Liver (tissue), 9 donors: Measurements from ENCODE around the gene NRG3. TPM values are rescaled to one million over a fixed set of nuclear protein-coding genes. Genes with fewer than 3 reads are reported as not detected.

ENCODE experiments used
- DNase-seq: peaks from one replicate; pipeline ENCODE4 v3.0.0-alpha.2; 2017; ENCODE audit warnings: low spot score
- H3K27ac ChIP-seq, 2 donors: one replicate each; pipeline ENCODE4 v1.7.0; 2013; ENCODE audit warnings: inconsistent platforms in 2 of 2, low read length in 2 of 2, control low read depth in 1 of 2, low read depth in 1 of 2, mild to moderate bottlenecking in 1 of 2
- H3K27me3 ChIP-seq, 4 donors: one replicate each; pipeline versions ENCODE4 v1.6.1 to v1.7.0; 2013; ENCODE audit warnings: low read length in 3 of 4, inconsistent platforms in 1 of 4, mild to moderate bottlenecking in 1 of 4, moderate library complexity in 1 of 4; ENCODE audit not compliant: control insufficient read depth in 4 of 4, insufficient read depth in 4 of 4
- H3K36me3 ChIP-seq, 4 donors: one replicate each; pipeline versions ENCODE4 v1.6.1 to v1.7.0; 2013; ENCODE audit warnings: low read length in 3 of 4, mild to moderate bottlenecking in 3 of 4, low read depth in 1 of 4, moderate library complexity in 1 of 4; ENCODE audit not compliant: control insufficient read depth in 4 of 4, insufficient read depth in 3 of 4
- H3K4me1 ChIP-seq, 4 donors: one replicate each; pipeline versions ENCODE4 v1.6.1 to v1.7.0; 2013; ENCODE audit warnings: low read length in 3 of 4, mild to moderate bottlenecking in 3 of 4, moderate library complexity in 1 of 4; ENCODE audit not compliant: control insufficient read depth in 4 of 4, insufficient read depth in 4 of 4
- H3K4me3 ChIP-seq, 3 donors: one replicate each; pipeline versions ENCODE4 v1.6.1 to v1.7.0; 2013; ENCODE audit warnings: low read length in 3 of 3, control low read depth in 1 of 3, low read depth in 1 of 3, mild to moderate bottlenecking in 1 of 3
- H3K9ac ChIP-seq, 2 donors: one replicate each; pipeline ENCODE4 v1.7.0; 2013; ENCODE audit warnings: low read length in 2 of 2, mild to moderate bottlenecking in 2 of 2, moderate library complexity in 2 of 2, control low read depth in 1 of 2, low read depth in 1 of 2
- H3K9me3 ChIP-seq, 4 donors: one replicate each; pipeline versions ENCODE4 v1.6.1 to v1.7.0; 2013; ENCODE audit warnings: low read length in 3 of 4; ENCODE audit not compliant: control insufficient read depth in 4 of 4
- CTCF ChIP-seq: fragments of 150-350 bp; IDR thresholded peaks from 2 replicates; pipeline ENCODE4 v1.5.1; 2017; ENCODE audit warnings: improper control_type of control experiment, low read depth, low read length; ENCODE audit not compliant: missing input control
- EGR1 ChIP-seq, 2 donors: IDR thresholded peaks; 2 replicates each; pipeline ENCODE4 v1.6.1; 2016 to 2018; ENCODE audit warnings: antibody characterized with exemption in 2 of 2, low read depth in 2 of 2
- FOXA1 ChIP-seq: IDR thresholded peaks from 2 replicates; pipeline ENCODE4 v1.6.1; 2016; ENCODE audit warnings: antibody characterized with exemption
- FOXA2 ChIP-seq: IDR thresholded peaks from 2 replicates; pipeline ENCODE4 v1.6.1; 2016; ENCODE audit warnings: antibody characterized with exemption
- GABPA ChIP-seq, 2 donors: IDR thresholded peaks in 1 of 2; conservative IDR thresholded peaks in 1 of 2; 2 replicates each; pipeline ENCODE4 v1.6.1; 2016; ENCODE audit warnings: antibody characterized with exemption in 2 of 2, mild to moderate bottlenecking in 1 of 2, moderate library complexity in 1 of 2
- HNF4A ChIP-seq, 2 donors: conservative IDR thresholded peaks; 2 replicates each; pipeline ENCODE4 v1.6.1; 2016; ENCODE audit warnings: antibody characterized with exemption in 2 of 2, mild to moderate bottlenecking in 2 of 2
- HNF4G ChIP-seq: IDR thresholded peaks from 2 replicates; pipeline ENCODE4 v1.6.1; 2016; ENCODE audit warnings: antibody characterized with exemption
- JUND ChIP-seq, 2 donors: IDR thresholded peaks; 2 replicates each; pipeline ENCODE4 v1.6.1; 2016; ENCODE audit warnings: antibody characterized with exemption in 2 of 2
- NR2F2 ChIP-seq: IDR thresholded peaks from 2 replicates; pipeline ENCODE4 v1.6.1; 2016; ENCODE audit warnings: antibody characterized with exemption
- RAD21 ChIP-seq, 2 donors: IDR thresholded peaks; 2 replicates each; pipeline ENCODE4 v1.6.1; 2016; ENCODE audit warnings: antibody characterized with exemption in 2 of 2, mild to moderate bottlenecking in 2 of 2
- REST ChIP-seq: IDR thresholded peaks from 2 replicates; pipeline ENCODE4 v1.6.1; 2016; ENCODE audit warnings: antibody characterized with exemption, mild to moderate bottlenecking
- RXRA ChIP-seq, 2 donors: IDR thresholded peaks; 2 replicates each; pipeline ENCODE4 v1.6.1; 2017 to 2018; ENCODE audit warnings: antibody characterized with exemption in 2 of 2, mild to moderate bottlenecking in 1 of 2
- SP1 ChIP-seq: IDR thresholded peaks from 2 replicates; pipeline ENCODE4 v1.6.1; 2018; ENCODE audit warnings: antibody characterized with exemption, mild to moderate bottlenecking
- TAF1 ChIP-seq: conservative IDR thresholded peaks from 2 replicates; pipeline ENCODE4 v1.6.1; 2016; ENCODE audit warnings: antibody characterized with exemption, mild to moderate bottlenecking
- YY1 ChIP-seq: IDR thresholded peaks from 2 replicates; pipeline ENCODE4 v1.6.1; 2016; ENCODE audit warnings: antibody characterized with exemption, mild to moderate bottlenecking
- WGBS: extraction: QIAGEN DNeasy Blood & Tissue Kit; methylation state at CpG from one replicate; pipeline ENCODE4 v1.1.7; 2013; 5-methylcytosine and 5-hydroxymethylcytosine counted together
- polyA plus RNA-seq, 2 donors: library from polyadenylated mRNA; stranded (reverse) in 1 of 2; unstranded in 1 of 2; fragments of 200-250 nt in 1 of 2; fragments of >200 nt in 1 of 2; fragmentation: Nextera tagmentation in 1 of 2; extraction: Ambion mirVana in 1 of 2; gene quantifications; one replicate each; pipeline versions ENCODE4 v1.2.1 to v1.2.3, GENCODE V29; 2013 to 2015
- total RNA-seq, 2 donors: library from RNA; depleted of rRNA; stranded (reverse); fragments of >200 nt; gene quantifications; one replicate each; pipeline ENCODE4 v1.2.3, GENCODE V29; 2014
- TF ChIP-seq, protein P1 (sequence below): IDR thresholded peaks from 2 replicates; pipeline ENCODE4 v1.6.1; 2016; ENCODE audit warnings: antibody characterized with exemption
- TF ChIP-seq, protein P2 (sequence below): IDR thresholded peaks from 2 replicates; pipeline ENCODE4 v1.6.1; 2016; ENCODE audit warnings: antibody characterized with exemption
- TF ChIP-seq, protein P3 (sequence below): IDR thresholded peaks from 2 replicates; pipeline ENCODE4 v1.6.1; 2016; ENCODE audit warnings: antibody characterized with exemption
- donor health status: healthy.
- donor health status: healthy.
- donor health status: healthy.
- donor health status: healthy.
- donor health status: healthy.

Gene NRG3
- total and polyA plus RNA-seq, 4 donors: 0.24 to 3.7 (median 0.38) TPM

DNA sequence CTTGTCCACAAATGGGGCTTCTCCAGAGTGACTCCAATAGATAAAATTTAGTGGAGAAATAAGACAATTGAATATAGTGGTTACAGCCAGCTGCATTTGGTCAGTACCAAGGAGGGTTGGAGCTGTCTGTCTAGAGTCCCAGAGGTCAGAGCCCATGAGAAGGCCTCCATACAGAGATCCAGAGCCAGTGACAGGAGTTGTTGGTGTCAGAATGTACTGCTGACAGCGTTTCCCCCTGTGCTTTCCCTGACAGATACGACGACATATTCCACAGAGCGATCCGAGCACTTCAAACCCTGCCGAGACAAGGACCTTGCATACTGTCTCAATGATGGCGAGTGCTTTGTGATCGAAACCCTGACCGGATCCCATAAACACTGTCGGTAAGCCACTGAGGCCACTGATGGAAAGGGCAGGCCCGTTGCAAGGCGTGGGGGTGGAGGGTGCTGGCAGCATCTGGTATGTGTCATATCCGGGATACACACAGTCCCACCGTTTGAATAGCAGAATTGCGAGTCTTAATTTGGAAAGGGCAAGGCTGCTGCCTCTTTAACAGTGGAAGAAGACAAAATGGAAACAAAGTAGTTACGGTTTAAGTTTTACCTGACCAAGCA lies 483.6 kb downstream of the NRG3 start:
- Histone ChIP-seq H3K27ac (no peak overlapping the region), H3K9ac (no peak overlapping the region), H3K9me3 (no peaks in the 10 kb centered on the region), H3K4me3 (no peak overlapping the region), H3K27me3 (no peaks in the 10 kb centered on the region), H3K36me3 (no peaks in the 10 kb centered on the region), H3K4me1 (no peaks in the 10 kb centered on the region)
- no peak for DNase-seq
- TF ChIP-seq GABPA (IDR thresholded peaks at IDR 0.05 in 1 of 2, conservative IDR thresholded peaks at IDR 0.05 in 1 of 2) (no peak), TAF1 (no peak), RXRA (IDR thresholded peaks at IDR 0.05) (no peak), CTCF (no peak)
- TF ChIP-seq, protein P1, sequence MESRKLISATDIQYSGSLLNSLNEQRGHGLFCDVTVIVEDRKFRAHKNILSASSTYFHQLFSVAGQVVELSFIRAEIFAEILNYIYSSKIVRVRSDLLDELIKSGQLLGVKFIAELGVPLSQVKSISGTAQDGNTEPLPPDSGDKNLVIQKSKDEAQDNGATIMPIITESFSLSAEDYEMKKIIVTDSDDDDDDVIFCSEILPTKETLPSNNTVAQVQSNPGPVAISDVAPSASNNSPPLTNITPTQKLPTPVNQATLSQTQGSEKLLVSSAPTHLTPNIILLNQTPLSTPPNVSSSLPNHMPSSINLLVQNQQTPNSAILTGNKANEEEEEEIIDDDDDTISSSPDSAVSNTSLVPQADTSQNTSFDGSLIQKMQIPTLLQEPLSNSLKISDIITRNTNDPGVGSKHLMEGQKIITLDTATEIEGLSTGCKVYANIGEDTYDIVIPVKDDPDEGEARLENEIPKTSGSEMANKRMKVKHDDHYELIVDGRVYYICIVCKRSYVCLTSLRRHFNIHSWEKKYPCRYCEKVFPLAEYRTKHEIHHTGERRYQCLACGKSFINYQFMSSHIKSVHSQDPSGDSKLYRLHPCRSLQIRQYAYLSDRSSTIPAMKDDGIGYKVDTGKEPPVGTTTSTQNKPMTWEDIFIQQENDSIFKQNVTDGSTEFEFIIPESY: no peak
- 84% methylated on average over 16 of the region's 16 CpGs for WGBS

DNA sequence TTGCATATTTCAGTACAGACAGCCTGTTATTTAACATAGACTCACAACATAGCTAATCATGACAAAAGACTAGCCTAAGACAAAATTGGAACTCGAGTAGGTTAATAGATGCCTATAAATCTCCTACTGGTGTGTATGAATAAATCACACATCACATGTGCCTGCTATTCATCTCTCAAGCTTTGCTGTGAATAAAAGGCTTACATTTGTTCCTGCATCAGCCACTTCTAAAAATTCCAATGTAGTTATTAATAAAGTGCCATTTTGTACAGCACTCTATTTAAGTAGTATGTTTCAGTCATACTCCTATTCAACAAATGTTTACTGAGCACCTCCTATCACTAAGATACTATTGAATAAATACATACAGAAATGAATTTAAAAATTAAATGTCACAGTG lies 486.3 kb downstream of the NRG3 start:
- Histone ChIP-seq H3K27me3 (no peaks in the 10 kb centered on the region), H3K4me3 (no peak overlapping the region), H3K27ac (no peak overlapping the region), H3K9ac (no peak overlapping the region), H3K36me3 (no peaks in the 10 kb centered on the region), H3K4me1 (no peaks in the 10 kb centered on the region), H3K9me3 (no peaks in the 10 kb centered on the region)
- 75% methylated on average over 1 of the region's 1 CpG for WGBS
- TF ChIP-seq JUND (IDR thresholded peaks at IDR 0.05) (no peak), YY1 (no peak), EGR1 (IDR thresholded peaks at IDR 0.05; ENCODE audit: low read depth in 2 of 2) (no peak), CTCF (no peak), SP1 (no peak), RXRA (IDR thresholded peaks at IDR 0.05) (no peak), HNF4A (conservative IDR thresholded peaks at IDR 0.05) (no peak), RAD21 (IDR thresholded peaks at IDR 0.05) (no peak), FOXA1 (no peak), HNF4G (no peak), FOXA2 (no peak), GABPA (IDR thresholded peaks at IDR 0.05 in 1 of 2, conservative IDR thresholded peaks at IDR 0.05 in 1 of 2) (no peak), NR2F2 (no peak), TAF1 (no peak), REST (no peak)
- TF ChIP-seq, protein P2, sequence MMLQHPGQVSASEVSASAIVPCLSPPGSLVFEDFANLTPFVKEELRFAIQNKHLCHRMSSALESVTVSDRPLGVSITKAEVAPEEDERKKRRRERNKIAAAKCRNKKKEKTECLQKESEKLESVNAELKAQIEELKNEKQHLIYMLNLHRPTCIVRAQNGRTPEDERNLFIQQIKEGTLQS: no peak
- TF ChIP-seq, protein P3, sequence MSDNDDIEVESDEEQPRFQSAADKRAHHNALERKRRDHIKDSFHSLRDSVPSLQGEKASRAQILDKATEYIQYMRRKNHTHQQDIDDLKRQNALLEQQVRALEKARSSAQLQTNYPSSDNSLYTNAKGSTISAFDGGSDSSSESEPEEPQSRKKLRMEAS: no peak
- TF ChIP-seq, protein P1: no peak
- DNase-seq: no peak
